ENCODE data around the gene MAMDC2.

- TF ChIP-seq CTCF (conservative IDR thresholded peaks at IDR 0.05; ENCODE audit: low read depth, low read length) = no peak
- no peak for TF ChIP-seq RFX5 (IDR thresholded peaks at IDR 0.05; ENCODE audit: low read depth, low read length)
- TF ChIP-seq POLR2A (IDR thresholded peaks at IDR 0.05; ENCODE audit: low read depth, low read length) = no peak
- TF ChIP-seq BHLHE40 (IDR thresholded peaks at IDR 0.05; ENCODE audit: low read depth, low read length) = no peak
- TF ChIP-seq MAFK (IDR thresholded peaks at IDR 0.05; ENCODE audit: low read depth, low read length) = no peak
- no peak for TF ChIP-seq RAD21 (IDR thresholded peaks at IDR 0.05; ENCODE audit: low read length)
- no peak for TF ChIP-seq CEBPB (IDR thresholded peaks at IDR 0.05; ENCODE audit: low read depth, low read length)
- no peak for TF ChIP-seq MAZ (IDR thresholded peaks at IDR 0.05; ENCODE audit: borderline replicate concordance, low read depth, low read length)
- no peak for TF ChIP-seq ELK1 (IDR thresholded peaks at IDR 0.05; ENCODE audit: borderline replicate concordance, low read depth, low read length)
- TF ChIP-seq CHD1 (IDR thresholded peaks at IDR 0.05; ENCODE audit: low read depth, low read length) = no peak
- TF ChIP-seq MXI1 (IDR thresholded peaks at IDR 0.05; ENCODE audit: borderline replicate concordance, low read depth, low read length) = no peak
- TF ChIP-seq USF2 (IDR thresholded peaks at IDR 0.05; ENCODE audit: low read depth, low read length) = no peak
- TF ChIP-seq RCOR1 (IDR thresholded peaks at IDR 0.05; ENCODE audit: insufficient replicate concordance, low read length) = no peak
- no peak for TF ChIP-seq SMC3 (IDR thresholded peaks at IDR 0.05; ENCODE audit: low read depth, low read length)
These were observed 12.5 kb upstream of the MAMDC2 start for GRCh38 chr9:70031141-70031545.

All from IMR-90 (cell line).